Keratinocyte (primary cell): ENCODE data around the gene UPK3BL1. TPM values are rescaled to one million over a fixed set of nuclear protein-coding genes. Genes with fewer than 3 reads are reported as not detected.
"Not testable (repeated sequence)": the region's sequence is repeated elsewhere in the genome, so short reads cannot be mapped to it uniquely, and the experiment has no call there.

Source experiments
- DNase-seq: peaks from one replicate; pipeline ENCODE4 v3.0.0-alpha.2; 2011; ENCODE audit warnings: low read depth, missing footprints, low spot score
- FAIRE-seq: peaks from 2 replicates; lab custom pipeline; 2011; peaks lifted over from hg19 to GRCh38; lab: Jason Lieb, UNC
- H2AFZ ChIP-seq: 2 replicates; pipeline ENCODE4 v1.6.0; 2012; ENCODE audit warnings: low read length, control low read depth, inconsistent platforms; ENCODE audit not compliant: control insufficient read depth
- H3K27ac ChIP-seq: 2 replicates; pipeline ENCODE4 v1.5.1; 2011; ENCODE audit warnings: low read length; ENCODE audit not compliant: control insufficient read depth, insufficient read depth
- H3K27me3 ChIP-seq: 3 replicates; pipeline ENCODE4 v1.6.0; 2011; ENCODE audit warnings: low read length; ENCODE audit not compliant: control insufficient read depth, insufficient read depth; ENCODE audit errors: extremely low read depth
- H3K36me3 ChIP-seq, 2 experiments: 2 replicates in 1 of 2; 3 replicates in 1 of 2; pipeline ENCODE4 v1.5.1; 2011; ENCODE audit warnings: low read length in 2 of 2, mild to moderate bottlenecking in 1 of 2; ENCODE audit not compliant: control insufficient read depth in 2 of 2, insufficient read depth in 2 of 2; ENCODE audit errors: extremely low read depth in 1 of 2
- H3K4me1 ChIP-seq: 3 replicates; pipeline ENCODE4 v1.5.1; 2011; ENCODE audit warnings: low read length; ENCODE audit not compliant: control insufficient read depth, insufficient read depth; ENCODE audit errors: extremely low read depth
- H3K4me2 ChIP-seq: 3 replicates; pipeline ENCODE4 v1.6.0; 2011; ENCODE audit warnings: low read depth, low read length; ENCODE audit not compliant: control insufficient read depth, insufficient read depth; ENCODE audit errors: extremely low read depth
- H3K4me3 ChIP-seq, 3 experiments: fragments of 200-600 bp in 1 of 3; sonication (generic) in 1 of 3; 2 replicates in 2 of 3; 3 replicates in 1 of 3; pipeline ENCODE4 v1.5.1; 2011 to 2016; ENCODE audit warnings: low read length in 3 of 3, mild to moderate bottlenecking in 3 of 3, control low read depth in 2 of 3, inconsistent platforms in 1 of 3, low read depth in 1 of 3, mixed read lengths in 1 of 3, mixed run types in 1 of 3, moderate library complexity in 1 of 3; ENCODE audit not compliant: control insufficient read depth in 2 of 3, insufficient read depth in 2 of 3; ENCODE audit errors: extremely low read depth in 1 of 3
- H3K79me2 ChIP-seq: 2 replicates; pipeline ENCODE4 v1.6.0; 2012; ENCODE audit warnings: low read length; ENCODE audit not compliant: control insufficient read depth, insufficient read depth
- H3K9ac ChIP-seq: 3 replicates; pipeline ENCODE4 v1.6.0; 2011; ENCODE audit warnings: low read length; ENCODE audit not compliant: control insufficient read depth, insufficient read depth; ENCODE audit errors: extremely low read depth
- H3K9me1 ChIP-seq: 3 replicates; pipeline ENCODE4 v1.6.0; 2011; ENCODE audit warnings: low read length; ENCODE audit not compliant: control insufficient read depth, insufficient read depth; ENCODE audit errors: extremely low read depth
- H3K9me3 ChIP-seq: 2 replicates; pipeline ENCODE4 v1.5.1; 2012; ENCODE audit warnings: low read depth, low read length; ENCODE audit not compliant: control insufficient read depth
- H4K20me1 ChIP-seq: 3 replicates; pipeline ENCODE4 v1.6.0; 2011; ENCODE audit warnings: low read length; ENCODE audit not compliant: control insufficient read depth, insufficient read depth; ENCODE audit errors: extremely low read depth
- dilution Hi-C: fragments of 300-500 bp; cut with MboI; formaldehyde crosslinking; loops from one replicate; pipeline ENCODE4 v1.7.0; 2020; ENCODE audit warnings: low sequenced_read_pairs; ENCODE audit not compliant: extremely low pct_ligation_motif_present
- polyA minus RNA-seq, 3 experiments: library from RNA; depleted of rRNA, polyadenylated mRNA; stranded (reverse); fragments of >200 nt; gene quantifications; 1 replicate in 1 of 3; 2 replicates in 1 of 3; 3 replicates in 1 of 3; pipeline ENCODE4 v1.2.3, GENCODE V29; 2011
- polyA plus RNA-seq, 5 experiments: library from polyadenylated mRNA; depleted of rRNA in 3 of 5; stranded (reverse) in 3 of 5; stranded (forward) in 1 of 5; unstranded in 1 of 5; fragments of >200 nt; gene quantifications; 1 replicate in 1 of 5; 2 replicates in 3 of 5; 3 replicates in 1 of 5; pipeline versions ENCODE4 v1.2.1 to v1.2.3, GENCODE V29; 2011 to 2012; ENCODE audit warnings: missing spikeins in 2 of 5, low read depth in 1 of 5, low replicate concordance in 1 of 5

The UPK3BL1 gene
- polyA plus RNA-seq, result 20.3 to 112 TPM (median 48.2 TPM) in 3 replicates
- polyA plus RNA-seq (2011; ENCODE audit: low read depth), result 15.7 TPM
- polyA plus RNA-seq (2011; cell fraction: cytosol; rRNA removed), result 23.4 and 48.4 TPM in 2 replicates
- 87.9 and 115 TPM in 2 replicates for polyA plus RNA-seq (2011; cell fraction: nucleus; rRNA removed)
- polyA plus RNA-seq (2012; ENCODE audit: low replicate concordance), result 46.1 and 205 TPM in 2 replicates
- 29.8 to 72.7 TPM (median 69.3 TPM) in 3 replicates for polyA minus RNA-seq
- 85.6 TPM for polyA minus RNA-seq (2011; cell fraction: cytosol; rRNA and poly(A)+ RNA removed)
- polyA minus RNA-seq (2011; cell fraction: nucleus; rRNA and poly(A)+ RNA removed), result 55.8 and 75.2 TPM in 2 replicates

DNA sequence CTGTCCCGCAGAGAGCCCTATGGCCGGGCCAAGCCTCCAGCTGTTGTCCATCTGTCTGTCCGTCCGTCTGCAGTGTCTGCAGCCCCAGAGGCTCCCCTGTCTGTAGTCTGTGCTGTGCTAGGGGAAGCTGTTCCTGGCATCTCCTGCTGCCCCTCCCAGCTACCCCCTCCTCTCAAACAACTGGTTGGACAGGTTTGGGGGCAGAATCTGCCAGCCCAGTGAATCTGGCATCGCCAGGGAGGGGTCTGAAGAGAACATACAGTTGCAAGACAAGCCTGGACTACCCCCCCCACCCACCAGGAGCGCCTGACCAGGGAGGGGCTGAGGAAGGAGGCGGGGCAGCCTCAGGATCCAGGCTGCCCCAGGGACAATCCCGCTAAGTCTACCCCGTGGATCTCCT, at the start of gene UPK3BL1:
UPK3BL1 (minus strand) TSS at position 101 of the 400 bp plus-strand sequence; CDS start at position 51, 50 bp downstream.
- H3K9me3 ChIP-seq, H4K20me1 ChIP-seq, H3K4me3 ChIP-seq, dilution Hi-C loops, H3K27ac ChIP-seq, H3K9ac ChIP-seq, H2AFZ ChIP-seq, H3K36me3 ChIP-seq, H3K9me1 ChIP-seq, H3K27me3 ChIP-seq, H3K4me2 ChIP-seq, DNase-seq, FAIRE-seq, H3K79me2 ChIP-seq, H3K4me1 ChIP-seq: not testable (repeated sequence)

DNA sequence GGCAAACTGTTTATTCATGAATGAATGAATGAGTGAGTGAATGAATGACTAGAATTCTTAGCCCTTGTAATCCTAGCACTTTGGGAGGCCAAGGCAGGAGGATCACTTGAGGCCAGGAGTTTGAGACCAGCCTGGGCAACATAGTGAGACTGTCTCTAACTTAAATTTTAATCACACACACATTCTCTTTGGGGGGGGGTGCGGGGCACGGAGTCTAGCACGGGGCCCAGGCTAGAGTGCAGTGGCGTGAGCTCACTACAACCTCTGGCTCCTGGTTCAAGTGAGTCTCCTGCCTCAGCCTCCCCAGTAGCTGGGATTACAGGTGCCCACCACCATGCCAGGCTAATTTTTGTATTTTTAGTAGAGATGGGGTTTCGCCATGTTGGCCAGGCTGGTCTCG, 48.0 kb upstream of the UPK3BL1 start:
- H2AFZ ChIP-seq, H3K9me3 ChIP-seq, H3K27ac ChIP-seq, FAIRE-seq, H3K79me2 ChIP-seq, H3K27me3 ChIP-seq, H3K4me3 ChIP-seq, DNase-seq, dilution Hi-C loops, H3K9me1 ChIP-seq, H3K4me1 ChIP-seq, H3K4me2 ChIP-seq, H3K36me3 ChIP-seq, H4K20me1 ChIP-seq, H3K9ac ChIP-seq: not testable (repeated sequence)

- H3K4me1 ChIP-seq, H3K79me2 ChIP-seq, H3K27me3 ChIP-seq, H4K20me1 ChIP-seq, H3K4me2 ChIP-seq, H3K9me3 ChIP-seq, FAIRE-seq, H3K9ac ChIP-seq, H3K36me3 ChIP-seq, H3K27ac ChIP-seq, DNase-seq, dilution Hi-C loops, H3K9me1 ChIP-seq, H2AFZ ChIP-seq, H3K4me3 ChIP-seq: not testable (repeated sequence)
Observed at GRCh38 chr7:102689436-102690282, 47.1 kb upstream of the UPK3BL1 start.

- dilution Hi-C loops, H3K9me3 ChIP-seq, H3K9ac ChIP-seq, DNase-seq, H3K4me2 ChIP-seq, H3K79me2 ChIP-seq, H3K4me1 ChIP-seq, H2AFZ ChIP-seq, FAIRE-seq, H3K27ac ChIP-seq, H3K27me3 ChIP-seq, H3K36me3 ChIP-seq, H3K9me1 ChIP-seq, H4K20me1 ChIP-seq, H3K4me3 ChIP-seq: not testable (repeated sequence)
Observed at GRCh38 chr7:102688299-102689036, 45.9 kb upstream of the UPK3BL1 start.
